AG09319 (cell line): ENCODE measurements around the gene NKIRAS2.

Experiments used
- DNase-seq: peaks from one replicate; pipeline ENCODE4 v3.0.0-alpha.2; 2010; ENCODE audit warnings: low read depth; ENCODE audit errors: extremely low read depth
- CTCF ChIP-seq: IDR thresholded peaks from 2 replicates; pipeline ENCODE4 v1.5.1; 2011; ENCODE audit warnings: low read depth, mild to moderate bottlenecking, inconsistent platforms, low read length, moderate library complexity

Gene NKIRAS2

DNA sequence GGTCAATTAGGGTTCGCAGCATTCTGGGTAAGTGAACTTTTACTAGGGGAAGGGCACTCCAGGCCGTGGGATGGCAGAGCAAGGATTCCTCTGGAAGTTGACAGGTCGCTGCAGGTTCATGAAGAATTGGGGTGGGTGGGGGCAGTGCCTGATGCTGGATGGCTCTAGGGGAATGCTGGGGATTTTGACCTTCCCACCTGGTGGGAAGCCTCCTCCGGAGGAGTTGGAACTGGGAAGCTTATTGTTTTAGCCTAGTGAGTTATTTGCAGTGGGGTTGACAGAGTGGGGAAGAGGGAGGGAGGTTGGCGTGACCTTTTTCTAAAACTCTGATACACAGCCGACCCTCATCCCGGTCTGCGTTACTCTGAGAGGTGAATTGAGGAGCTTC, 31.1 kb downstream of the NKIRAS2 start:
- TF ChIP-seq CTCF: no peak
- DNase-seq: no peak

DNA sequence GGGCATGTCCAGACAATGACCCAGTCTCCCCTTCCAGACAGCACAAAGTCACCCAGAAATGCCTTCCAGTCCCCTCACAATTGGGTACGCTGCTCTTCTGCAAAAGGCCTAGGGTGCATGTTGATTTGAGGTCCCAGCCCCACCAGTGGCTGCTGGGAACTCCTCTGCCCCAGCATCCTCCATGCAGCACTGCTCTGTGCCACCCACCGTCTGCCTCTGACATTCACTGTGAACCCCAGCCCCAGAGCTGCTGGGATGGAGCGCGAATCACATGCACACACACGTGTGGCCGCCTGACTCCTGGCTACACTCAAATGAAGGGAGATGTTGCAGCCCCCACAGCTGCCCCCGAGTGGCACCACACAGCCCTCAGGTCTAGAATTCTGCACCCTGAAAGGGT, 31.8 kb downstream of the NKIRAS2 start:
- TF ChIP-seq CTCF: no peak
- no peak for DNase-seq

- DNase-seq: no peak
- TF ChIP-seq CTCF: no peak
Measured at GRCh38 chr17:42052346-42052877, 32.5 kb downstream of the NKIRAS2 start.

DNA sequence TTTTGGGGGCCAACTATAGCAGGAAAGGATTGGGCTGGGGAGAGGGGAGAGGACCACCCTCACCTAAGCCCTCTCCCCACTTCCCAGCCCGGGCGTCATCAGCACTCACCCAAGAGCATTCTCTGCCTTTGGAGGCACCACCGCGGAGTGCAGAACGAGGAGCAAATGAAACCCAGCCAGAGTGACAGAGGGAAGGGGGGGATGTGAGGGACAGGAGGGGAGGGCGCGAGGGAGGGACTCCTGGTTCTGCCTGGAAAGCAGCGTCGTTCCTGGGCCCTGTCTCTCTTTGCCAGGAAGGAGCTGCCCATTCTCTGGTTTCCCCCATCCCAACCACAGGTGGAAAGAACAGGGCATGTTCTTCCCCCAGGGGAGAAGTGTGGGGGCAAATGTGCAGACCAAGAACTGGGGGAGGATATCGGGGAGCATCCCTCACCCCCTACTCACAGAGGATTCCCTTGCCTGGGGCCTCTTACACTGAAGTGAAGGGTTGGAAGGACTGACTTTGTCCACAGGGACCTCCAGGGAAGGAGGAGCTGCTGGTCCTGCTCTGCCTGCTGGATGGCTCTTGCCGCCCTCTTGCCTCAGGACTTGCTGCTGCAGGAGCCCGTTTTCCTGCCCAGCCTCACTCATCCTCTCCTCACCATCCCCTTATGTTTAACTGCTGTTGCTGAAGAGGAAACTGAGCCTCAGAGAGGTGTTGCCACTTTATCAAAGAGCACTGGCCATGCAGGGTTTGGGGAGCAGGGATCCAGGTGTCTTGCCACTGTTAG, 34.0 kb downstream of the NKIRAS2 start:
- DNase-seq: no peak
- no peak for TF ChIP-seq CTCF

DNA sequence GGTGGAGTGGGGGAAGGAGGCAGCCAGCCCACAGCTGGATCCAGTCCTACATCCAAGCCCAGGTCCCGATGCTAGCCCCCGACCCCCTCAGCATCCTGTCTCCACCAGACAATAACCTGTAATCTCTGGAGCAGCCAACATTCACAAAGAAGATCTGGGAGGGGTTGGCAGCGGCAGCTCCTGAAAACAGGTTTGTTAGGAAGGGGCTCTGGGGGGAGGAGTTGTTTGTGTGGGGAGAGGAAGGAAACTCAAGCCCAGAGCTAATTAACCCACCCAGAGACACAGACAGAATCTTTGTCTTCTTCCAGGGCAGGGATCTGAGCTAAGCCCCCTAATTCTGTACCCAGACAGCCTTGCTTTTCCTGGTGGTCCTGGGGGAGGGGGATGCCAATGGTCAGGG, 35.1 kb downstream of the NKIRAS2 start:
- DNase-seq: no peak
- no peak for TF ChIP-seq CTCF

GRCh38 chr17:42055496-42055895, 35.6 kb downstream of the NKIRAS2 start:
- TF ChIP-seq CTCF: no peak

GRCh38 chr17:42056635-42057034, 36.7 kb downstream of the NKIRAS2 start:
- DNase-seq: no peak
- TF ChIP-seq CTCF: no peak

More at GRCh38 chr17:42055496-42055895, 35.6 kb downstream of the NKIRAS2 start:
- DNase-seq: no peak
